Measurements from ENCODE around the gene GJA9.
"Not testable (repeated sequence)": the region's sequence is repeated elsewhere in the genome, so short reads cannot be mapped to it uniquely, and the experiment has no call there.

The GJA9 gene

DNA sequence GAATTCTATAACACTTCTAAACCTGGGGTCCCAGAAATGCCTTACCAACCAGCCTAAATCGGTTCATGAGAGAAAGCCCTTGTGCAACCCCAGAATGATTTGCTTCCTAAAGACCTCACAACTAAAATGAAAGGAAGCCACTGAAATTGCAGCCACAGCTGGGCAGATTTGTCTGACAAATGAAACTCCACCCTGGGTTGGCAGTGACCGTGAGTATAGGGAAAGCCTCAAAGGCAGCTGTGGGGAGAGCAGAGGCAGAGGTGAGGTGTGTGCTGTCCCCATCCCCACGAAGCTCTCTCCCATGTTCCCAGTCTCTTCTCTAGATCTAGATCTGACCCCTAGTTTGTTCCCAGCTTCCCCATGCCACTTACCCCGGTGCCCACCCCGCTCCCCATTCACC, 37.2 kb upstream of the GJA9 start:
- TF ChIP-seq, protein P1, sequence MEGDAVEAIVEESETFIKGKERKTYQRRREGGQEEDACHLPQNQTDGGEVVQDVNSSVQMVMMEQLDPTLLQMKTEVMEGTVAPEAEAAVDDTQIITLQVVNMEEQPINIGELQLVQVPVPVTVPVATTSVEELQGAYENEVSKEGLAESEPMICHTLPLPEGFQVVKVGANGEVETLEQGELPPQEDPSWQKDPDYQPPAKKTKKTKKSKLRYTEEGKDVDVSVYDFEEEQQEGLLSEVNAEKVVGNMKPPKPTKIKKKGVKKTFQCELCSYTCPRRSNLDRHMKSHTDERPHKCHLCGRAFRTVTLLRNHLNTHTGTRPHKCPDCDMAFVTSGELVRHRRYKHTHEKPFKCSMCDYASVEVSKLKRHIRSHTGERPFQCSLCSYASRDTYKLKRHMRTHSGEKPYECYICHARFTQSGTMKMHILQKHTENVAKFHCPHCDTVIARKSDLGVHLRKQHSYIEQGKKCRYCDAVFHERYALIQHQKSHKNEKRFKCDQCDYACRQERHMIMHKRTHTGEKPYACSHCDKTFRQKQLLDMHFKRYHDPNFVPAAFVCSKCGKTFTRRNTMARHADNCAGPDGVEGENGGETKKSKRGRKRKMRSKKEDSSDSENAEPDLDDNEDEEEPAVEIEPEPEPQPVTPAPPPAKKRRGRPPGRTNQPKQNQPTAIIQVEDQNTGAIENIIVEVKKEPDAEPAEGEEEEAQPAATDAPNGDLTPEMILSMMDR (conservative IDR thresholded peaks at IDR 0.05): no peak
- no peak overlapping the region for H3K27ac ChIP-seq

DNA sequence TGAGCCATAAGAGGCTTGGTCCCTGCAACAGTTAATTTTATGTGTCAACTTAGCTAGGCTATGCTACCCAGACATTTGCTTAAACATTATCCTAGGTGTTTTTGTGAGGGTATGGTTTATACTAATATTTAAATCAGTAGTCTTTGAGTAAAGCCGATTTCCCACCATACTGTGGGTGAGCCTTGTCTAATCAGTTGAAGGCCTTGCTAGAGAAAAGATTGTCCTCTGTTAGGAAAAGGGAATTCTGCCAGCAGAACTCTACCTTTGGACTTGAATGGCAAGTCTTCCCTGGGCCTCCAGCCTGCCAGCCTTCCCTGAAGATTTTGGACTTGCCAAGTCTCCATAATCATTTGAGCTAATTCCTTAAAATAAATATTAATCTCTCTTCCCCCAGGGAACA, 36.4 kb upstream of the GJA9 start:
- no peak overlapping the region for H3K27ac ChIP-seq
- TF ChIP-seq, protein P1 (conservative IDR thresholded peaks at IDR 0.05): no peak

DNA sequence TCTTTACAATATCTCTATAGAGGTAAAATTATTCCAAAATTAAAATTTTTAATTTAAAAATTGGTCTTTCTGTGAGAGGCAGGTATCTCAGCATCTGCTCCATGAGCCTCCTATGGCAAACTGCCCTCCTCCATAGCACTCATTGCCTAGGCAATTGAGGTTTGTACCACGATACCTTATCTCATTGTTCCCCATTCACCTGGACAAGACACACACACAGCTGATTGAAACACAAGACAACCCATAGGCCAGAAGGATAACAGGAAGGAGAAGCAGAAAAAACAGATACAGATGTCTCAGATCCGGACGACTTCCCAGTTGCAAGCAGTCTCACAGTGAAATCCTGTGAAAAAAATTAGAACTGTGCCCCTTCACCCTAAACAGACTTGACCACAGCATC, 36.0 kb upstream of the GJA9 start:
- TF ChIP-seq, protein P1 (conservative IDR thresholded peaks at IDR 0.05): no peak
- no peak overlapping the region for H3K27ac ChIP-seq

DNA sequence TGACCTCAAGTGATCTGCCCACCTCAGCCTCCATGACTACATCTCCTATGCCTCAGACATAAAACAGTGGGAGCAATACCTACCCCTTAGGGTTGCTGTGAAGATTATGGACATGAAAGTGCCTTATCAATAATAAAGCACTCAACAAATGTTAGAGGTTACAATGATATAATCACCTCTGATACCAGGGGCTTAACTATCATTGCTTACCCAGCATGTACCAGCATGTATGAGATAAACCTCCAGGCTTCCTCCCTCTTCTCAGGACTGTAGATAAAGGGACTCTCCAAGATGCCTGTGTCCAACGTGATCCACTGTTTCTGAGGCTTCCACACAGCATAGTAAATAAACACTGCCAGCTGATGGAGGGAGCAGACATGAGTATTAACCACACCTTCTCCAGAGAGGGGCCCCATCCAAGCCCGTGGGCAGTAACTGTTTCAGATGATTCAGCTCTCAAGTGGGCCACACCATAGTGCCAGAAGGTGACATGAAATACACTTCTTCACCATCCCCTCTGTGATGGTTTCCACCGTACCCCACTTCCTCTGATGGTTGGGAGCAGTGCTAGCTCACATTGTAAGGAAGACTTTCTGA, 34.1 kb upstream of the GJA9 start:
- TF ChIP-seq, protein P1 (conservative IDR thresholded peaks at IDR 0.05): no peak
- no peak overlapping the region for H3K27ac ChIP-seq

DNA sequence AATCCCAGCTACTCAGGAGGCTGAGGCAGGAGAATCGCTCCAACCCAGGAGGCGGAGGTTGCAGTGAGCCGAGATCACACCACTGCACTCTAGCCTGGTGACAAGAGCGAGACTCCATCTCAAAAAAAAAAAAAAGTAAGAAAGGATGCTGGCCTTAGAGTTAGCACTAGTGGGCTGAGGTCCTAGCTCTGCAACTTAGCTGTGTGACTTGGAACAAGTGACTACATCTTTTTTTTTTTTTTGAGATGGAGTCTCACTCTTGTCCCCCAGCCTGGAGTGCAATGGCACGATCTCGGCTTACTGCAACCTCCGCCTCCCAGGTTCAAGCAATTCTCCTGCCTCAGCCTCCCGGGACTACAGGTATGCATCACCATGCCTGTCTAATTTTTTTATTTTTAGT, 33.5 kb upstream of the GJA9 start:
- H3K27ac ChIP-seq: not testable (repeated sequence)

DNA sequence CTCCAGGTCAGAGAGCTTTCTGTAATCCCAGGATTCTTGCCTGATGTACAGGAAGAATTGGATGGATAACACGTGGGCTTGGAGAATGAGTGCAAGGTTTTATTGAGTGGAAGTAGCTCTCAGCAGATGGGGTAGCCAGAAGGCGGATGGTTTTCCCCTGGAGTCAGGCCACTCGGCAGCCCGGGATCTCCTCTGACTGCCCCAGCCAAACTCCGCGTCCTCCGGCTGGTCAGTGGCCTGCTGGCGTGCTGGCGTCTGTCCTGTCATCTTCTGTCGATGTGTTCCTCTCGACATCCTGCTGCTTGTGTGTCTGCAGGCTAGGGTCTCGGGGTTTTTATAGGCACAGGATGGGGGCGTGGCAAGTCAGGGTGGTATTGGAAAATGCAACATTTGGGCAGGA, 27.4 kb upstream of the GJA9 start:
- TF ChIP-seq, protein P1 (conservative IDR thresholded peaks at IDR 0.05): no peak

DNA sequence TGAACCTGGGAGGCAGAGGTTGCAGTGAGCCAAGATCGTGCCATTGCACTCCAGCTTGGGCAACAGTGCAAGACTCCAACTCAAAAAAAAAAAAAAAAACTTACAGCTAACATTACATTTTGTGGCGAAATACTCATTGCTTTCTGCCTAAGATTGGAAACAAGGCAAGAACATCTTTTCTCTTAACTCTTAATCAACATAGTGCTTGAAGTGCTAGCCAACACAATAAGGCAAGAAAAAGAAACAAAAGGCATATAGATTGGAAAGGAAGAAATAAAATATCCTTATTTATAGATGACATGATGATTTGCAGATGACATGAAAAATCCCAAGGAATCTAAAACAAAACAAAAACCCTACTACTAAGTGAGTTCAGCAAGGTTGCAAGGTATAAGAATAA, 24.6 kb upstream of the GJA9 start:
- H3K27ac ChIP-seq: no peak overlapping the region
- TF ChIP-seq, protein P1 (conservative IDR thresholded peaks at IDR 0.05): no peak

More for the DNA sequence above, 27.4 kb upstream of the GJA9 start:
- no peak overlapping the region for H3K27ac ChIP-seq

DNA sequence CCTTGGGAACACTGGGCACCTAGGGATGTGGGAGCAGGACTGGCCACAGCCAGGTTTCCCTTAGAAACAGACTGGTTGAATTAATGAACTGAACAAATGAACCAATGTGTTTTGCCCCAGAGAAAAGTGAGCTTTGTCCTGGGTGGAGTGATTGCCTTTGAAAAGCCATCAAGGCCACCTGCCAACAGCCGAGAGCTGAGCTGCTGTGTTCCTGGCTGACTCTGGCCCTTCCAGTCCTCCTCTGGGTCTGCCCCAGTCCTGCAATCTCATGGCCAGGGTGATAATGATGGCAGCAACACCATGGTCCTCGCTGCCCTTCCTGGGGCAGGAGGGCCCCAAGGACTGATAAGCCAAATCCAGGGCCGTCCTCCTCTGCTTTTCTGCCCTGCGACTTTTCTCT, 18.2 kb upstream of the GJA9 start:
- no peak overlapping the region for H3K27ac ChIP-seq
- TF ChIP-seq, protein P1 (conservative IDR thresholded peaks at IDR 0.05): no peak
